HepG2 (cell line): ENCODE measurements around the gene CRYZ. TPM values are rescaled to one million over a fixed set of nuclear protein-coding genes. Genes with fewer than 3 reads are reported as not detected.
"Not testable (repeated sequence)": the region's sequence is repeated elsewhere in the genome, so short reads cannot be mapped to it uniquely, and the experiment has no call there.

ENCODE experiments used
- ATAC-seq: fragments of 200-7000 bp; cut with Tn5 transposase; 3 replicates; pipeline ENCODE4 v1.9.1; 2020; ENCODE audit warnings: mild to moderate bottlenecking, moderate library complexity
- BruUV-seq: library from RNA; stranded (reverse); fragments of 400-500 nt; replicated peaks from 2 replicates; lab custom pipeline; 2021; lab: Mats Ljungman, UMichigan
- CTCF ChIA-PET: fragments of 300-600 bp; formaldehyde crosslinking; extraction: SDS; loops from one replicate; lab custom pipeline; 2021; ENCODE audit warnings: low total read pairs, inconsistent platforms, low intra/inter-chr PET ratio; lab: Yijun Ruan, JAX
- POLR2A ChIA-PET: fragments of 350-600 bp; sonication (Branson Sonifier 250); formaldehyde crosslinking; loops from one replicate; lab custom pipeline; 2020; ENCODE audit warnings: antibody characterized with exemption, inconsistent platforms; lab: Yijun Ruan, JAX
- DNase-seq: peaks from one replicate; pipeline ENCODE4 v3.0.0-alpha.2; 2015; ENCODE audit warnings: low spot score
- FAIRE-seq: peaks from 3 replicates; lab custom pipeline; 2011; peaks lifted over from hg19 to GRCh38; lab: Jason Lieb, UNC
- H2AFZ ChIP-seq: one replicate; pipeline ENCODE4 v1.6.1; 2011; ENCODE audit warnings: low read length, inconsistent platforms
- H3K27ac ChIP-seq: fragments of 300-600 bp; 3 replicates; pipeline ENCODE4 v1.8.0; 2011; ENCODE audit warnings: mixed run types, mild to moderate bottlenecking, mixed read lengths, low read length, inconsistent platforms; ENCODE audit not compliant: insufficient read depth; ENCODE audit errors: extremely low read length
- H3K27me3 ChIP-seq, 2 experiments: fragments of 200-600 bp in 1 of 2; 2 replicates in 1 of 2; 3 replicates in 1 of 2; pipeline versions ENCODE4 v1.6.0 to v1.8.0; 2011; ENCODE audit warnings: low read length in 2 of 2, mild to moderate bottlenecking in 2 of 2, moderate library complexity in 2 of 2, inconsistent platforms in 1 of 2; ENCODE audit not compliant: insufficient read depth in 2 of 2, control insufficient read depth in 1 of 2
- H3K36me3 ChIP-seq, 2 experiments: fragments of 200-600 bp in 1 of 2; replicated peaks in 1 of 2; 2 replicates in 1 of 2; 3 replicates in 1 of 2; pipeline versions ENCODE4 v1.5.1 to v1.8.0; 2011; ENCODE audit warnings: low read length in 2 of 2, inconsistent platforms in 1 of 2; ENCODE audit not compliant: insufficient read depth in 2 of 2, control insufficient read depth in 1 of 2
- H3K4me1 ChIP-seq: 2 replicates; pipeline ENCODE4 v1.5.1; 2012; ENCODE audit warnings: low read length, inconsistent platforms; ENCODE audit not compliant: insufficient read depth
- H3K4me2 ChIP-seq: 2 replicates; pipeline ENCODE4 v1.6.0; 2011; ENCODE audit warnings: low read depth, low read length, inconsistent platforms
- H3K4me3 ChIP-seq, 3 experiments: fragments of 200-600 bp in 1 of 3; sonication (generic), shearing (Covaris generic) in 1 of 3; replicated peaks in 1 of 3; 2 replicates each; pipeline ENCODE4 v1.5.1; 2011 to 2016; ENCODE audit warnings: low read length in 3 of 3, inconsistent platforms in 2 of 3, low read depth in 2 of 3, mild to moderate bottlenecking in 2 of 3, control low read depth in 1 of 3, mixed read lengths in 1 of 3; ENCODE audit not compliant: insufficient read depth in 1 of 3
- H3K79me2 ChIP-seq: one replicate; pipeline ENCODE4 v1.6.1; 2011; ENCODE audit warnings: low read length, inconsistent platforms; ENCODE audit not compliant: insufficient read depth
- H3K9ac ChIP-seq: 2 replicates; pipeline ENCODE4 v1.6.0; 2011; ENCODE audit warnings: mild to moderate bottlenecking, low read depth, low read length, inconsistent platforms; ENCODE audit not compliant: insufficient read depth
- H3K9me3 ChIP-seq: 2 replicates; pipeline ENCODE4 v1.5.1; 2012; ENCODE audit warnings: mild to moderate bottlenecking, low read length
- H4K20me1 ChIP-seq: 2 replicates; pipeline ENCODE4 v1.6.0; 2011; ENCODE audit warnings: inconsistent platforms, mild to moderate bottlenecking, low read length, moderate library complexity; ENCODE audit not compliant: insufficient read depth
- SIN3A ChIP-seq: IDR thresholded peaks from 2 replicates; pipeline ENCODE4 v1.6.1; 2011; ENCODE audit warnings: low read depth, mild to moderate bottlenecking, control low read depth, low read length, borderline replicate concordance
- ZNF430 ChIP-seq: sonication (generic); formaldehyde crosslinking; IDR thresholded peaks from 2 replicates; pipeline ENCODE4 v1.9.0; 2021; ENCODE audit warnings: mild to moderate bottlenecking, missing genetic modification reagents
- ZNF792 ChIP-seq: IDR thresholded peaks from 2 replicates; pipeline ENCODE4 v1.6.1; 2016
- WGBS: methylation state at CpG from one replicate; pipeline ENCODE4 v1.1.6; 2017; ENCODE audit warnings: low lambda C conversion rate; 5-methylcytosine and 5-hydroxymethylcytosine counted together
- in situ Hi-C: cut with HindIII; loops from 2 replicates; pipeline ENCODE4 v1.10.0; 2017; ENCODE audit warnings: low pct_unique_long_range_greater_than_20kb; ENCODE audit not compliant: extremely low pct_ligation_motif_present
- intact Hi-C: fragments of 100-400 bp; cut with micrococcal nuclease; formaldehyde crosslinking; loops from one replicate; pipeline ENCODE4 v1.10.0; 2022; ENCODE audit not compliant: unreplicated experiment
- polyA plus RNA-seq, 8 experiments: library from polyadenylated mRNA; depleted of rRNA in 3 of 8; stranded (reverse) in 7 of 8; unstranded in 1 of 8; fragments of >200 nt; fragmentation: Illumina TruSeq in 4 of 8; extraction: Trizol in 4 of 8; gene quantifications; 2 replicates each; pipeline versions ENCODE4 v1.2.1 to v1.2.3, GENCODE V29; 2011 to 2016; ENCODE audit warnings: low read depth in 4 of 8, missing spikeins in 1 of 8, mixed read lengths in 1 of 8; ENCODE audit not compliant: insufficient read depth in 1 of 8
- total RNA-seq, 5 experiments: library from RNA; depleted of rRNA; stranded (reverse); fragments of >200 nt; fragmentation: Illumina TruSeq; extraction: Trizol; gene quantifications; 2 replicates each; pipeline ENCODE4 v1.2.3, GENCODE V29; 2016; ENCODE audit warnings: low read depth in 1 of 5
- TF ChIP-seq, protein P1 (sequence below): sonication (generic); formaldehyde crosslinking; IDR thresholded peaks from 2 replicates; pipeline ENCODE4 v1.5.1; 2020; ENCODE audit warnings: missing genetic modification reagents, mild to moderate bottlenecking, borderline replicate concordance
- TF ChIP-seq, protein P2 (sequence below): sonication (generic); formaldehyde crosslinking; IDR thresholded peaks from 2 replicates; pipeline ENCODE4 v1.5.0; 2020; ENCODE audit warnings: mild to moderate bottlenecking, missing genetic modification reagents

Gene CRYZ
- total and polyA plus RNA-seq, 2 of the 13 experiments (the other 11 are each of a cell fraction or from before 2014, with no cell fraction given) = 115 to 211 TPM

DNA sequence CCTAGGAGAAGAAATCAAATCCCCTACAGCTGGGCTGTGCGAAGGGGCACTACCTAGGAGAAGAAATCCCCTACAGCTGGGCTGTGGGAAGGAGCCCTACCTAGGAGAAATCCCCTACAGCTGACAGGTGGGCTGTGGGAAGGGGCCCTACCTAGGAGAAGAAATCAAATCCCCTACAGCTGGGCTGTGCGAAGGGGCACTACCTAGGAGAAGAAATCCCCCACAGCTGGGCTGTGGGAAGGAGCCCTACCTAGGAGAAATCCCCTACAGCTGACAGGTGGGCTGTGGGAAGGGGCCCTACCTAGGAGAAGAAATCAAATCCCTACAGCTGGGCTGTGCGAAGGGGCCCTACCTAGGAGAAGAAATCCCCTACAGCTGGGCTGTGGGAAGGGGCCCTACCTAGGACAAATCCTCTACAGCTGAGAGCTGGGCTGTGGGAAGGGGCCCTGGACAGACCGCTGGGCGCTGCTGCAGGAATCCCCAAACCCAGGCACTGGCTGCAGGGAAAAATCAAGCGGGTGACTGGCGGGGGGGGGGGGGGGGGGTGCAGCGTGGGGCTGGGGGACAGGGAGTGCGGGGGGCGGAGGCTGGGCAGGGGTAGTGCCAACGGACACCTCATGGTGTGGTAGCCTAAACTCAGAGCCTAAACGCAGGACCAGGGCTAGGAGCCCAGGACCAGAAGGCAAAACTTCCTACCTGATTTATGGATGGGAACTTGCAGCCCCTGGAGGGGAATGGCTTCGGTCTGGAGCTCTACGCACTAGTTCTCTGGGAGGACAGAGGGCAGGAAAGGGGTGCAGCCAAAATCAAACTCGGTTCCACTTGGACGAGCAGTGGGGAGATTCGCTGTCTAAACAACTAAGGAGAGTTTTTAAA is 541 bp downstream of the CRYZ start:
- TF ChIP-seq ZNF430 (CRISPR knock-in tag) (peak; percentile 3), ZNF792 (CRISPR knock-in tag) (0 out of 2 replicates have a peak, but pooled peaks have one; percentile 1), SIN3A (0 out of 2 replicates have a peak, but pooled peaks have one; percentile 37)
- TF ChIP-seq, protein P1, sequence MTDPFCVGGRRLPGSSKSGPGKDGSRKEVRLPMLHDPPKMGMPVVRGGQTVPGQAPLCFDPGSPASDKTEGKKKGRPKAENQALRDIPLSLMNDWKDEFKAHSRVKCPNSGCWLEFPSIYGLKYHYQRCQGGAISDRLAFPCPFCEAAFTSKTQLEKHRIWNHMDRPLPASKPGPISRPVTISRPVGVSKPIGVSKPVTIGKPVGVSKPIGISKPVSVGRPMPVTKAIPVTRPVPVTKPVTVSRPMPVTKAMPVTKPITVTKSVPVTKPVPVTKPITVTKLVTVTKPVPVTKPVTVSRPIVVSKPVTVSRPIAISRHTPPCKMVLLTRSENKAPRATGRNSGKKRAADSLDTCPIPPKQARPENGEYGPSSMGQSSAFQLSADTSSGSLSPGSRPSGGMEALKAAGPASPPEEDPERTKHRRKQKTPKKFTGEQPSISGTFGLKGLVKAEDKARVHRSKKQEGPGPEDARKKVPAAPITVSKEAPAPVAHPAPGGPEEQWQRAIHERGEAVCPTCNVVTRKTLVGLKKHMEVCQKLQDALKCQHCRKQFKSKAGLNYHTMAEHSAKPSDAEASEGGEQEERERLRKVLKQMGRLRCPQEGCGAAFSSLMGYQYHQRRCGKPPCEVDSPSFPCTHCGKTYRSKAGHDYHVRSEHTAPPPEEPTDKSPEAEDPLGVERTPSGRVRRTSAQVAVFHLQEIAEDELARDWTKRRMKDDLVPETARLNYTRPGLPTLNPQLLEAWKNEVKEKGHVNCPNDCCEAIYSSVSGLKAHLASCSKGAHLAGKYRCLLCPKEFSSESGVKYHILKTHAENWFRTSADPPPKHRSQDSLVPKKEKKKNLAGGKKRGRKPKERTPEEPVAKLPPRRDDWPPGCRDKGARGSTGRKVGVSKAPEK (CRISPR knock-in tag) = 0 out of 2 replicates have a peak, but pooled peaks have one; percentile 39
- TF ChIP-seq, protein P2, sequence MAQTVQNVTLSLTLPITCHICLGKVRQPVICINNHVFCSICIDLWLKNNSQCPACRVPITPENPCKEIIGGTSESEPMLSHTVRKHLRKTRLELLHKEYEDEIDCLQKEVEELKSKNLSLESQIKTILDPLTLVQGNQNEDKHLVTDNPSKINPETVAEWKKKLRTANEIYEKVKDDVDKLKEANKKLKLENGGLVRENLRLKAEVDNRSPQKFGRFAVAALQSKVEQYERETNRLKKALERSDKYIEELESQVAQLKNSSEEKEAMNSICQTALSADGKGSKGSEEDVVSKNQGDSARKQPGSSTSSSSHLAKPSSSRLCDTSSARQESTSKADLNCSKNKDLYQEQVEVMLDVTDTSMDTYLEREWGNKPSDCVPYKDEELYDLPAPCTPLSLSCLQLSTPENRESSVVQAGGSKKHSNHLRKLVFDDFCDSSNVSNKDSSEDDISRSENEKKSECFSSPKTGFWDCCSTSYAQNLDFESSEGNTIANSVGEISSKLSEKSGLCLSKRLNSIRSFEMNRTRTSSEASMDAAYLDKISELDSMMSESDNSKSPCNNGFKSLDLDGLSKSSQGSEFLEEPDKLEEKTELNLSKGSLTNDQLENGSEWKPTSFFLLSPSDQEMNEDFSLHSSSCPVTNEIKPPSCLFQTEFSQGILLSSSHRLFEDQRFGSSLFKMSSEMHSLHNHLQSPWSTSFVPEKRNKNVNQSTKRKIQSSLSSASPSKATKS = 0 out of 2 replicates have a peak, but pooled peaks have one; percentile 16
- H4K20me1 ChIP-seq, H3K27me3 ChIP-seq, H2AFZ ChIP-seq, FAIRE-seq, H3K9me3 ChIP-seq, in situ Hi-C loops, BruUV-seq, DNase-seq: not testable (repeated sequence)
- ATAC-seq = peak; percentile 35
- 0% methylated on average over 10 of the region's 17 CpGs for whole genome bisulfite sequencing
- Histone ChIP-seq H3K79me2 (peaks cover 62% of the 10 kb centered on the region), H3K36me3 (peaks cover 2 to 20% of the 10 kb centered on the region in 2 experiments; a peak in 3 of 5 replicates), H3K27ac (peak overlapping the region; percentile 98), H3K9ac (peak overlapping the region; percentile 96), H3K4me2 (peak overlapping the region; percentile 80), H3K4me1 (peaks cover 50% of the 10 kb centered on the region), H3K4me3 (peak overlapping the region; percentile 88 to 97 (median 92))
- intact Hi-C loops = loop anchor here (5.0 kb wide), 1 partner anchor 535 kb away; the partner anchor contains the start of genes FPGT and LRRIQ3
- ChIA-PET CTCF (interaction anchor here (1.1 kb wide), 1 partner anchor 42 kb away, joined by 5 read pairs; no protein-coding TSS in a partner anchor), POLR2A (interaction anchor here (0.7 to 2.6 kb wide), 12 partner anchors 9 to 469 kb away, joined by 3 to 11 read pairs (median 4); no protein-coding TSS in a partner anchor)
